WERI-Rb-1 (cell line): Measurements from ENCODE around the gene XPA.

Experiments
- DNase-seq: peaks from one replicate; pipeline ENCODE4 v3.0.0-alpha.2; 2020
- H3K27ac ChIP-seq: fragments of 250-450 bp; sonication (Bioruptor Pico); 2 replicates; pipeline ENCODE4 v1.5.1; 2020; ENCODE audit warnings: mild to moderate bottlenecking, moderate library complexity
- H3K27me3 ChIP-seq: fragments of 250-450 bp; sonication (Bioruptor Pico); 2 replicates; pipeline ENCODE4 v1.5.1; 2021; ENCODE audit warnings: mild to moderate bottlenecking, low read depth, moderate library complexity; ENCODE audit not compliant: insufficient read depth, severe bottlenecking
- H3K36me3 ChIP-seq: fragments of 250-450 bp; sonication (Bioruptor Pico); 2 replicates; pipeline ENCODE4 v1.5.1; 2020; ENCODE audit warnings: mild to moderate bottlenecking, moderate library complexity
- H3K4me3 ChIP-seq: 2 replicates; pipeline ENCODE4 v1.5.1; 2011; ENCODE audit warnings: low read depth, mild to moderate bottlenecking, control low read depth, low read length
- H3K9me3 ChIP-seq: fragments of 250-450 bp; sonication (Bioruptor Pico); 2 replicates; pipeline ENCODE4 v1.5.1; 2021; ENCODE audit warnings: mild to moderate bottlenecking, moderate library complexity; ENCODE audit not compliant: severe bottlenecking
- CTCF ChIP-seq: IDR thresholded peaks from 2 replicates; pipeline ENCODE4 v1.5.1; 2011; ENCODE audit warnings: low read depth, mild to moderate bottlenecking, control low read depth, inconsistent platforms, low read length

XPA gene

GRCh38 chr9:97632248-97632984, 64.7 kb downstream of the XPA start:
- TF ChIP-seq CTCF, result no peak
- Histone ChIP-seq H3K9me3 (no peaks in the 10 kb centered on the region), H3K27ac (peak overlapping the region; percentile 95), H3K4me3 (peak overlapping the region; percentile 97), H3K36me3 (peaks cover 14% of the 10 kb centered on the region), H3K27me3 (no peaks in the 10 kb centered on the region)
- DNase-seq, result peak; percentile 72

- Histone ChIP-seq H3K36me3 (peaks cover 21% of the 10 kb centered on the region), H3K4me3 (no peak overlapping the region), H3K9me3 (no peaks in the 10 kb centered on the region), H3K27me3 (no peaks in the 10 kb centered on the region), H3K27ac (no peak overlapping the region)
- no peak for DNase-seq
- TF ChIP-seq CTCF, result no peak
Measured at GRCh38 chr9:97630591-97630990, 66.5 kb downstream of the XPA start.

GRCh38 chr9:97629156-97629555, 68.0 kb downstream of the XPA start:
- TF ChIP-seq CTCF, result no peak
- no peaks in the 10 kb centered on the region for H3K27me3 ChIP-seq
- H3K36me3 ChIP-seq, result peaks cover 29% of the 10 kb centered on the region
- no peaks in the 10 kb centered on the region for H3K9me3 ChIP-seq
- H3K4me3 ChIP-seq, result no peak overlapping the region
- DNase-seq, result no peak
- no peak overlapping the region for H3K27ac ChIP-seq

GRCh38 chr9:97628668-97629067, 68.5 kb downstream of the XPA start:
- DNase-seq, result no peak
- no peaks in the 10 kb centered on the region for H3K27me3 ChIP-seq
- no peaks in the 10 kb centered on the region for H3K9me3 ChIP-seq
- peaks cover 30% of the 10 kb centered on the region for H3K36me3 ChIP-seq
- H3K4me3 ChIP-seq, result no peak overlapping the region
- H3K27ac ChIP-seq, result no peak overlapping the region
- TF ChIP-seq CTCF, result no peak

GRCh38 chr9:97627624-97628023, 69.5 kb downstream of the XPA start:
- H3K27ac ChIP-seq, result no peak overlapping the region
- H3K4me3 ChIP-seq, result no peak overlapping the region
- DNase-seq, result no peak
- peaks cover 39% of the 10 kb centered on the region for H3K36me3 ChIP-seq
- no peaks in the 10 kb centered on the region for H3K27me3 ChIP-seq
- no peaks in the 10 kb centered on the region for H3K9me3 ChIP-seq
- TF ChIP-seq CTCF, result no peak

GRCh38 chr9:97625620-97626019, 71.5 kb downstream of the XPA start:
- no peak for TF ChIP-seq CTCF
- no peak for DNase-seq
- no peaks in the 10 kb centered on the region for H3K9me3 ChIP-seq
- H3K4me3 ChIP-seq, result no peak overlapping the region
- no peak overlapping the region for H3K27ac ChIP-seq
- H3K27me3 ChIP-seq, result no peaks in the 10 kb centered on the region
- peaks cover 43% of the 10 kb centered on the region for H3K36me3 ChIP-seq
